Stomach (tissue), 9 donors: ENCODE measurements around the gene FADS2. TPM values are rescaled to one million over a fixed set of nuclear protein-coding genes. Genes with fewer than 3 reads are reported as not detected.

ENCODE experiments used
- DNase-seq, 2 donors: peaks; one replicate each; pipeline versions ENCODE4 v3.0.0 to v3.0.0-alpha.2; 2013 to 2019
- H3K27ac ChIP-seq, 5 donors: fragments of 200-600 bp in 4 of 5; sonication (generic) in 4 of 5; one replicate each; pipeline ENCODE4 v1.5.1; 2013 to 2019; ENCODE audit warnings: mild to moderate bottlenecking in 1 of 5, moderate library complexity in 1 of 5
- H3K27me3 ChIP-seq, 3 donors: fragments of 200-600 bp; sonication (generic); one replicate each; pipeline ENCODE4 v1.5.1; 2017 to 2019; ENCODE audit warnings: mixed run types in 1 of 3
- H3K36me3 ChIP-seq, 4 donors: fragments of 200-600 bp; sonication (generic); 1 replicate in 3 of 4; 2 replicates in 1 of 4; pipeline ENCODE4 v1.5.1; 2016 to 2019
- H3K4me1 ChIP-seq, 4 donors: fragments of 200-600 bp; sonication (generic); one replicate each; pipeline ENCODE4 v1.5.1; 2016 to 2019
- H3K4me3 ChIP-seq, 4 donors: fragments of 200-600 bp; sonication (generic) in 3 of 4; one replicate each; pipeline ENCODE4 v1.5.1; 2016 to 2019; ENCODE audit warnings: mild to moderate bottlenecking in 1 of 4
- H3K9me3 ChIP-seq, 4 donors: fragments of 200-600 bp; sonication (generic); one replicate each; pipeline ENCODE4 v1.5.1; 2016 to 2019
- CTCF ChIP-seq, 7 experiments: fragments of 450-650 bp in 4 of 7; fragments of 200-600 bp in 3 of 7; sonication (generic) in 3 of 7; IDR thresholded peaks; one replicate each; pipeline ENCODE4 v1.5.1; 2016 to 2019; ENCODE audit warnings: antibody characterized with exemption in 7 of 7, control low read depth in 2 of 7, mild to moderate bottlenecking in 1 of 7
- EP300 ChIP-seq: sonication (generic); formaldehyde crosslinking; IDR thresholded peaks from one replicate; pipeline ENCODE4 v1.6.1; 2017; ENCODE audit warnings: antibody characterized with exemption
- POLR2A ChIP-seq, 4 donors: fragments of 450-650 bp; IDR thresholded peaks; one replicate each; pipeline ENCODE4 v1.6.1; 2016; ENCODE audit warnings: antibody characterized with exemption in 4 of 4, control low read depth in 2 of 4, mild to moderate bottlenecking in 1 of 4, moderate library complexity in 1 of 4
- POLR2AphosphoS5 ChIP-seq, 3 donors: sonication (generic); formaldehyde crosslinking; IDR thresholded peaks; one replicate each; pipeline ENCODE4 v1.6.1; 2016; ENCODE audit warnings: antibody characterized with exemption in 3 of 3
- WGBS, 5 donors: extraction: QIAGEN DNeasy Blood & Tissue Kit in 3 of 5; methylation state at CpG; one replicate each; pipeline versions ENCODE4 v1.1.5 to v1.1.7; 2013 to 2018; 5-methylcytosine and 5-hydroxymethylcytosine counted together
- intact Hi-C: fragments of 100-400 bp; cut with DNase I; formaldehyde crosslinking; loops from one replicate; pipeline ENCODE4 v1.15.1; 2023; ENCODE audit warnings: low total_unique reads
- polyA plus RNA-seq, 3 donors: library from polyadenylated mRNA; stranded (reverse); fragments of 200-250 nt; gene quantifications; one replicate each; pipeline ENCODE4 v1.2.3, GENCODE V29; 2013
- total RNA-seq, 5 donors: library from RNA; depleted of rRNA; stranded (reverse); fragments of >200 nt; gene quantifications; one replicate each; pipeline versions ENCODE4 v1.1.0 to v1.2.3, GENCODE V29; 2014 to 2016
- donor health status: healthy with polysubstance abuse.
- donor health status: Bipolar disorder and iron deficiency.
- donor health status: healthy.

FADS2 gene
- total and polyA plus RNA-seq, 8 donors, result 3.5 to 17.1 (median 13.0) TPM; not detected in 1

- Histone ChIP-seq H3K27me3 (no peaks in the 10 kb centered on the region), H3K27ac (no peak overlapping the region), H3K9me3 (no peaks in the 10 kb centered on the region), H3K4me1 (peaks cover 0 to 23% (median 12%) of the 10 kb centered on the region in 4 donors), H3K4me3 (no peak overlapping the region), H3K36me3 (peaks cover 0 to 43% (median 35%) of the 10 kb centered on the region in 4 donors)
- intact Hi-C loops, result loop anchor here (5.0 kb wide), 2 partner anchors 47 to 182 kb away; no protein-coding TSS in a partner anchor
- TF ChIP-seq EP300 (no peak), POLR2AphosphoS5 (IDR thresholded peaks at IDR 0.05) (no peak), CTCF (IDR thresholded peaks at IDR 0.05) (no peak), POLR2A (IDR thresholded peaks at IDR 0.05) (no peak)
- WGBS, 5 donors, result 85 to 91% (median 88%) methylated on average over 17 of the region's 17 CpGs
- no peak for DNase-seq
Measured at GRCh38 chr11:61900251-61900650, 72.2 kb downstream of the FADS2 start.

- Histone ChIP-seq H3K27me3 (no peaks in the 10 kb centered on the region), H3K27ac (no peak overlapping the region), H3K4me1 (peaks cover 0 to 23% (median 12%) of the 10 kb centered on the region in 4 donors), H3K36me3 (peaks cover 9 to 53% (median 46%) of the 10 kb centered on the region in 4 donors), H3K9me3 (no peaks in the 10 kb centered on the region), H3K4me3 (no peak overlapping the region)
- WGBS, 5 donors, result 83 to 91% (median 90%) methylated on average over 5 to 10 of the region's 10 CpGs
- intact Hi-C loops, result loop anchor here (5.0 kb wide), 2 partner anchors 46 to 181 kb away; no protein-coding TSS in a partner anchor
- DNase-seq, result no peak
- TF ChIP-seq POLR2A (IDR thresholded peaks at IDR 0.05), result no peak
- TF ChIP-seq POLR2AphosphoS5 (IDR thresholded peaks at IDR 0.05), result no peak
- no peak for TF ChIP-seq CTCF (IDR thresholded peaks at IDR 0.05)
- TF ChIP-seq EP300, result no peak
Measured at GRCh38 chr11:61901397-61901796, 73.3 kb downstream of the FADS2 start.

DNA sequence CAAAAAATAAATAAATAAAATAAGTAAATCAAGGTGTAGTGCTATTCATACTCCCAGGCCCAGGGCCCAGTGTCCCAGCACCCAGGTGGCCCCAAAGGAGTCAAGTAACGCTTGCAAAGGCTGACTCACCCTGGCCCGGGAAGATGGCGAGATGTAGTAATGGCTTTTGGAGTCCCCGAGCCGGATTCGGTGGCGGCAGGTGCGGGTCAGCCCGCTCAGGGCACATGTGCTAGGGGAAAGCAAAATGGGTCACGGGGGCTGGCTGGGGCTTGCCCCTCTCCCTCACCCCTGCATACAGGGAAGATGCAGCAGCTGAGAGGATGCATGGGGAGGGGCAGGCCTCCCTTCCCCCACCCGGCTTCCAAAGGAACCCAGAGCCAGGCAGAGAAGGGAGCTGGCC is 74.2 kb downstream of the FADS2 start:
- no peak for DNase-seq
- intact Hi-C loops, result loop anchor here (5.0 kb wide), 2 partner anchors 45 to 180 kb away; no protein-coding TSS in a partner anchor
- Histone ChIP-seq H3K36me3 (peaks cover 10 to 63% (median 52%) of the 10 kb centered on the region in 4 donors), H3K4me1 (peaks cover 0 to 23% (median 12%) of the 10 kb centered on the region in 4 donors), H3K27ac (no peak overlapping the region), H3K27me3 (no peaks in the 10 kb centered on the region), H3K4me3 (no peak overlapping the region), H3K9me3 (no peaks in the 10 kb centered on the region)
- TF ChIP-seq EP300 (no peak), POLR2A (IDR thresholded peaks at IDR 0.05) (no peak), CTCF (IDR thresholded peaks at IDR 0.05) (no peak)
- 84 to 94% (median 91%) methylated on average over 10 to 11 of the region's 11 CpGs for WGBS, 5 donors

- peaks cover 10 to 69% (median 52%) of the 10 kb centered on the region in 4 donors for H3K36me3 ChIP-seq
- no peaks in the 10 kb centered on the region for H3K27me3 ChIP-seq
- TF ChIP-seq EP300 (no peak), POLR2AphosphoS5 (IDR thresholded peaks at IDR 0.05) (no peak), CTCF (IDR thresholded peaks at IDR 0.05) (no peak), POLR2A (IDR thresholded peaks at IDR 0.05) (no peak)
- peak overlapping the region in 1 of 5 donors; percentile 56 for H3K27ac ChIP-seq
- peaks cover 0 to 22% (median 9%) of the 10 kb centered on the region in 4 donors for H3K4me1 ChIP-seq
- no peak for DNase-seq
- H3K4me3 ChIP-seq, result peak overlapping the region in 3 of 4 donors; percentile 14 to 36 (median 26)
- intact Hi-C loops, result loop anchor here (5.0 kb wide), 2 partner anchors 43 to 178 kb away; no protein-coding TSS in a partner anchor
- 87 to 92% (median 91%) methylated on average over 3 of the region's 3 CpGs for WGBS, 5 donors
- H3K9me3 ChIP-seq, result no peaks in the 10 kb centered on the region
Measured at GRCh38 chr11:61903845-61904244, 75.7 kb downstream of the FADS2 start.
